Peyer's patch (tissue), 4 donors: ENCODE data around the gene CYP4X1.

ENCODE experiments used
- CTCF ChIP-seq, 6 experiments: fragments of 450-650 bp in 4 of 6; fragments of 200-600 bp in 2 of 6; sonication (generic) in 1 of 6; IDR thresholded peaks; one replicate each; pipeline ENCODE4 v1.5.1; 2017 to 2019; ENCODE audit warnings: antibody characterized with exemption in 6 of 6, mild to moderate bottlenecking in 3 of 6, moderate library complexity in 1 of 6
- POLR2A ChIP-seq, 2 donors: fragments of 450-650 bp; IDR thresholded peaks; one replicate each; pipeline ENCODE4 v1.5.1; 2017; ENCODE audit warnings: antibody characterized with exemption in 2 of 2, mild to moderate bottlenecking in 2 of 2, moderate library complexity in 2 of 2

DNA sequence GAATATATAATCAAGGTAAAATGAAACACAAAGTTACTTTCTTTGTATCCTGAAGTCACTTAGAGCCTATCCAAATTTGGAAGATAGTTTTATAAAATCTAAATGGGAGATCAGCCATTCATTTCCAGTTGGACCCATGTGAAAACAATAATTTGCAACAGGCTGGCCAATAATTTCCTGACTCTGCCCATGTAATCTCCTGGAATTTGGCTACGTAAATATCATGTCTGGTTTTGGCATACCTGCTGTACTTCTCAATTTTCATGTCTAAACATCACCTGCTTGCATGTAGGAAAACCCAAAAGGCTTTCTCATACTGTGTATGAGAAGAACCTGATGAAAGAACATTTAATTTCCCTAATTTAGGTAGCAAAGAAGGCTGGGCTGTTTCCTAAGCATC is 35.9 kb downstream of the CYP4X1 start:
- TF ChIP-seq CTCF (IDR thresholded peaks at IDR 0.05) (no peak), POLR2A (IDR thresholded peaks at IDR 0.05) (no peak)
